NCI-H524 (cell line): ENCODE results near the gene ARSG.

Source experiments
- DNase-seq, 2 experiments: peaks; one replicate each; lab custom pipeline; 2025; lab: John Stamatoyannopoulos, UW

Gene ARSG

DNA sequence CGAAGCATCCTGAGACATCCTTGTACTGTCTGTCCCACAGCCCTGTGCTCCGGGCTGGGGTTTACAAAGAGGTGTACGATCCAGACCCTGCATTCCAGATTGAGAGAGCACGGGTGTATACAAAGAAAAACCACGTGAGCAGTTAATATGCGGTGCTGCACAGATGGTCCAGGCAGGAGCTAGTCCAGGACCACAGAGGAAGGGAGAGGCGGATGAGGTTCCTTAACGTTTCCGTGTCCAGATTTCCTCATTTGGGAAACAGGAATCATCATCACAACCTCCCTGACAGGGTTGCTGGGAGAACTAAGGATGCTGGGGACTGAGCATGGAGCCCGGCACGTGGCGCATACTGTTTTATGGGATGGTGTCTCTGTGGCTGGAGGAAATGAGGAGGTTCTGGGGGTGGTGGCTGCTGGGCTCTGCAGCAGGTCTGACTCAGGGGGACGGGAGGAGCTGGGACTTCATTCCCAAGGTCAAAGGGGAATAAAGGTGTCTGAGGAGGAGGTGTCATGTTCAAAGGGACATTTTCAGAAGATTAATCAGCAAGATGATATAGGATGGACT, 139.8 kb downstream of the ARSG start:
- DNase-seq: no peak

- peak in 1 of 2 experiments; percentile 64 for DNase-seq
Measured at GRCh38 chr17:68431661-68432071, 140.4 kb downstream of the ARSG start.

DNA sequence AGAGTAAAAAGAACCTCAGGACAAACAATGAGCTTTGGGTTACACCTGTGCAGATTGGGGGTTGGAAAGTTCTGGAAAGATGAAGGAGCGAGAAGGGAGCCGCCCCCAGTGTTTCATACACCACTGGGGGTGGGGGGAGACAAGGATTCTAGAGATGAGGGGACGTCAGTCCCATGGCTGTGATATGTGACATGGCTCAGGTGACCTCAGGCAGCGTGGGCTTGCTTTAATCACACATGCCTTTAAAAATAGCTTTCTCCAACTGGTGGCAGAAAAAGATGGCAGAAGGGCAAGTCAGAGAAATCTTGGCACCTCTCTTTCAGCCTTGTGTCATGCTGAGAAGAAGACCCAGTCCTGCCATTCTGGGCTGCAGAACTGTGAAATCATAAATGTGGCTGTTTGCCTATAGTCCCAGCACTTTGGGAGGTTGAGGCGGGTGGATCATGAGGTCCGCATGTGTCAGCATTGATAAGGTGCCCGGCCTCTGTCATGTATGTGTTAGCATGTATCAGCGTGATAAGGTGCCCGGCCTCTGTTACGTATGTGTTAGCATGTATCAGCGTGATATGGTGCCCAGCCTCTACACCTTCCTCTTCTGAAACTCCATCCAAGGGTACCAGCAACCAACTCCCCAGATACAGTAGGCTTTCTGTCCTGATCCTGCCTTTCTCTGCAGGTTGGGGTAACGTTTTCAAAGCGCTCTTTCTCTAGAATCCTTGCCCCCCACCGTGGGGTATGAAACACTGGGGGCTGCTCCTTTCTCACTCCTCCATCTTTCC, 141.0 kb downstream of the ARSG start:
- no peak for DNase-seq

GRCh38 chr17:68433211-68433610, 141.9 kb downstream of the ARSG start:
- DNase-seq: no peak

DNA sequence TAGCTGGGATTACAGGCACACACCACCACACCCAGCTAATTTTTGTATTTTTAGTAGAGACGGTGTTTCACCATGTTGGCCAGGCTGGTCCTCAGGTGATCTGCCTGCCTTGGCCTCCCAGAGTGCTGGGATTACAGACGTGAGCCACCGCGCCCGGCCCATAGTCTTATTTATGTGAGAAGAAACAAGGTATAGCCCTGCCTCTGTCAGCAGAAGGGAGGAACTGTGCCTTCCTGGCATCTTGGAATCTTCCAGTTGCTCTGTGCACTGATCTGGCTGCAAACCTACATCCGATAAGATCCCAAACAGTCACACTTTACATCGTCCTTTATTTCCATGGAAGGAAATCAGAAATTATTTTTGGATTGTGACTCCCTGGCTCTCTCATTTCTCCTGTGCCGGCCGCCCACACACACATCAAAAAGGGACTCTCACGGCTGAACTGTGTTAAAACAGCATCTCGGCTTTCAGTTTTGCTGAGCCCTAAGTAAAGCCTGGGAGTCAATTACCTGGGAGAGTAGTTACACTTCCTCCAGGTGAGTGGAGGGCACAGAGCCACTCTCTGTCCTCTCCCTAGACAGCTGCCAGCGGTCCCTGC, 142.7 kb downstream of the ARSG start:
- no peak for DNase-seq

- DNase-seq: no peak
Measured at GRCh38 chr17:68435361-68435760, 144.1 kb downstream of the ARSG start.

- peak; percentile 75 to 86 for DNase-seq
Measured at GRCh38 chr17:68435876-68436842, 144.9 kb downstream of the ARSG start.

- no peak for DNase-seq
Measured at GRCh38 chr17:68437979-68438822, 146.9 kb downstream of the ARSG start.

DNA sequence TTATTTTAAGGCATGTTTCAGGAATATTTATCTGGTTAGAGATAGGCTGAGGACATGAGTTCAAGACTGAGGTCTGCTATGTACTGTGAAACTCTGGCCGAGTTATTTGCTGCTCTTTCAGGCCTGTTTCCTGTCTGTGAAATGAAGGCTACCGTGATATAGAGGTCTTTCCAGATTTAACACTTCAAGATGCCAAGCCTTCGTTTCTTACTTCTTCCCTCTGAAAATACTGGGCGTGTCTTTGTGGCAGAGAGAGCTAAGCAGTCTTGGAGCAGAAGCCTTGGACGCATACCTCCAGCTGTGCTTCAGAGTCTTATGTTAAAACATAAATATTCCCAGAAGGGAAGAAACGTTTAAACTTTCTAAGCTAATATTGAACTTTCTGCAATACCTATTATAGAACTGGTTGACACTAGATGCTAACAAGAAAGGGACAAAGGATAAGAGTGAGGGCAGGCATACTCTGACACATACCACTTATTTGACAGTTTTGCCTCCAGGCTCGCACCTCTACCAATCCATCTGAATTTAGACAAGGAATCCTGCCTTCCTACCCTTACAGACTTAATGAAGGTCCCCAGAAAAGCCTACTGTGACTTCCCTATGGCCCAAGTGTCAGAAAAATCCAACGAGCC, 148.5 kb downstream of the ARSG start:
- no peak for DNase-seq

GRCh38 chr17:68440526-68440925, 149.2 kb downstream of the ARSG start:
- no peak for DNase-seq

GRCh38 chr17:68441070-68441770, 149.9 kb downstream of the ARSG start:
- no peak for DNase-seq

- DNase-seq: no peak
Measured at GRCh38 chr17:68443972-68444464, 152.7 kb downstream of the ARSG start.

DNA sequence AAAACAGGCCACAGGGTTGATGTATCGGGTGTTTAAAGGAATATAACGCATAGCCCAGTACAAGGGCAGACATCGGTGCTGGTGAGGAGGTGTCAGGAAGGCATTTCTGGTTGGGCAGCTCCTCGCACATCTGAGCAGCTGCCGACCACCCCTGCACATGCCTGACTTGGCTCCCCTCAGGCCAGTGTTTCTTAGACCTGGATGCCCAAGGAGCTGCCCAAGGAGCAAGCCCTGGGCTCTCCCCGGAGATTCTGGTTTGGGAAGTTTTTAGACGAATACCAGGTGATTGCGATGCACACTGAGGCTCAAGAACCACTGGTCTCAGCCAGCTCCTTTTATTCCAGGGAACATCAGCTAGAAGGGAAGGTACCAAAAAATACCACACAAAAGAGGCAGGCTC, 154.4 kb downstream of the ARSG start:
- no peak for DNase-seq

DNA sequence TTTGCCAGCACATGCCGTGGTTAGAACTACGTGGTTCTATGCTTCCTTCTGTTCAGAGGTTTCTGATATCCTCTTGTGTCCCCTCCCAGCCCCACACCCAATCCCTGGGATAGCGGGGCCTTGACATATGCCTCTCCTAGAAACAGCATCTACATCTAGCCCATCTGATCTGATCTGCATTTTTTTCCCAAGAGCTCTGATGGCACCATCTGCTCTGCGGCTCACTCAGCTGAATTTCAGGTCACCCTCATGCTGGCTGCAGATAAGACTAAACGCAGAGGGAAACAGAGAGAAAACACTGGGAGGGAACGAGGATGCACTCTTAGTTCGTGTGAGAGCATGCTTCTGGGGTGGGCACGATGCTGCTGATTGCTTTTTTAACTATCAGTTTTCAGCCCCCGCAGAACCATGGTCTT, 155.3 kb downstream of the ARSG start:
- DNase-seq: peak; percentile 98 to 99

GRCh38 chr17:68449021-68449739, 157.9 kb downstream of the ARSG start:
- no peak for DNase-seq

DNA sequence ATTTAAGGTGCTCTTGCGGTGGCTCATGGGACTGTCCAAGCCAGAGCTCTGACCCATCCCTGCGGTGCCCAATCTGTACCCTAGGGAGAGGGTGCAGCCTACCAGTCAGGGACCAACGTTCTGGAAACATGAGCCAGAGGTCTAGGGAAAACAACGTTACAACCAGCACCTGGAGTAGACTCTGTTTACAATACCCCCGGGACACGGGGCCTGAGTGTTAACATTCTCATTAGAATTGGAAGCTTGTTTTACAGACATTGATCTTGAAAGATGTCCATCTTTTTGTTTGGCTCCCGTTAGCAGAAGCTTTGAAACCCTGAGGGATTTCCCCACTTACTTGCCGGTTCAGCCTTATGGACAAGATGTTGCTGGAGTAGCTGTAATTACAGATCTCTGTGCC, 159.1 kb downstream of the ARSG start:
- peak in 1 of 2 experiments; percentile 54 for DNase-seq

DNA sequence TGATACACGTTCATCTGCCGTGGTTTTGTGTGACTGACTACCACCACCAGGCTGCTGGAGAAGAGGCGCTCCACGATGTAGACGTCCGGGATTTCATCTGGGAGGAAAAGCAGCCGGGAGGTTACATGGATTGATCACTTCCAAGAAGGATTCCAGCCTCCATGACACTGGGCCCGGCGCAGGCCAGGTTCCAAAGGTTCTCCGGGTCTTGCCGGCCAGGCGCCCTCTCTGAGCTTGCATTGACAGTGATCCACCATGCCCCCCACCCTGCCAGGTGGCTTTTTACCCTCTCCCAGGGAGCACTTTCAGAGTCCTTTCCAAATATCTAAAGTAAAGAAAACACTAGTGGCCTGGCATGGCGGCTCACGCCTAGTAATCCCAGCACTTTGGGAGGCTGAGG, 159.5 kb downstream of the ARSG start:
- DNase-seq: no peak

- peak in 1 of 2 experiments; percentile 19 for DNase-seq
Measured at GRCh38 chr17:68451670-68452354, 160.5 kb downstream of the ARSG start.
